Upper lobe of right lung (tissue), 1 donor: ENCODE measurements around the gene FZD2. TPM values are rescaled to one million over a fixed set of nuclear protein-coding genes. Genes with fewer than 3 reads are reported as not detected.
"Not testable (repeated sequence)": the region's sequence is repeated elsewhere in the genome, so short reads cannot be mapped to it uniquely, and the experiment has no call there.

ENCODE experiments used
- ATAC-seq: fragments of 200-7000 bp; cut with Tn5 transposase; one replicate; pipeline ENCODE4 v1.9.1; 2020; ENCODE audit warnings: mild to moderate bottlenecking, moderate library complexity
- DNase-seq: peaks from one replicate; pipeline ENCODE4 v3.0.0-alpha.2; 2020
- H3K27ac ChIP-seq: fragments of 200-600 bp; one replicate; pipeline ENCODE4 v1.8.0; 2022
- H3K27me3 ChIP-seq: fragments of 200-600 bp; one replicate; pipeline ENCODE4 v1.8.0; 2022; ENCODE audit warnings: mild to moderate bottlenecking
- H3K36me3 ChIP-seq: fragments of 200-600 bp; one replicate; pipeline ENCODE4 v1.8.0; 2022
- H3K4me1 ChIP-seq: fragments of 200-600 bp; one replicate; pipeline ENCODE4 v1.8.0; 2022
- H3K4me3 ChIP-seq: fragments of 200-600 bp; one replicate; pipeline ENCODE4 v1.8.0; 2022; ENCODE audit warnings: mild to moderate bottlenecking
- H3K9me3 ChIP-seq: fragments of 200-600 bp; one replicate; pipeline ENCODE4 v1.8.0; 2022
- CTCF ChIP-seq: fragments of 200-600 bp; IDR thresholded peaks from one replicate; pipeline ENCODE4 v1.8.0; 2022; ENCODE audit warnings: antibody characterized with exemption
- intact Hi-C: fragments of 100-400 bp; cut with DNase I; formaldehyde crosslinking; loops from one replicate; pipeline ENCODE4 v1.11.0; 2022
- long read RNA-seq: library from polyadenylated mRNA; unstranded; transcript quantifications from one replicate; pipeline ENCODE4 v2.0.0, GENCODE V29; 2021
- total RNA-seq: library from RNA; stranded (reverse); fragmentation: NEBNext Ultra II Directional; extraction: Animal tissue kit (Norgen Biotek cat#: 25700); gene quantifications from one replicate; pipeline ENCODE4 v1.2.1, GENCODE V29; 2021
- donor health status: DM: no; HTN: yes; CAD: no; lungs with severe emphysema.

FZD2 gene
- 8.7 TPM for total RNA-seq
- long read RNA-seq, transcript FZD2-201 (1 exons, 2,112 nt): major isoform, 21 of 21 reads
- long read RNA-seq, partial matches to known transcripts: 0 of 21 reads
- long read RNA-seq, other reads (novel, unspliced or antisense): 0 of 21 reads

DNA sequence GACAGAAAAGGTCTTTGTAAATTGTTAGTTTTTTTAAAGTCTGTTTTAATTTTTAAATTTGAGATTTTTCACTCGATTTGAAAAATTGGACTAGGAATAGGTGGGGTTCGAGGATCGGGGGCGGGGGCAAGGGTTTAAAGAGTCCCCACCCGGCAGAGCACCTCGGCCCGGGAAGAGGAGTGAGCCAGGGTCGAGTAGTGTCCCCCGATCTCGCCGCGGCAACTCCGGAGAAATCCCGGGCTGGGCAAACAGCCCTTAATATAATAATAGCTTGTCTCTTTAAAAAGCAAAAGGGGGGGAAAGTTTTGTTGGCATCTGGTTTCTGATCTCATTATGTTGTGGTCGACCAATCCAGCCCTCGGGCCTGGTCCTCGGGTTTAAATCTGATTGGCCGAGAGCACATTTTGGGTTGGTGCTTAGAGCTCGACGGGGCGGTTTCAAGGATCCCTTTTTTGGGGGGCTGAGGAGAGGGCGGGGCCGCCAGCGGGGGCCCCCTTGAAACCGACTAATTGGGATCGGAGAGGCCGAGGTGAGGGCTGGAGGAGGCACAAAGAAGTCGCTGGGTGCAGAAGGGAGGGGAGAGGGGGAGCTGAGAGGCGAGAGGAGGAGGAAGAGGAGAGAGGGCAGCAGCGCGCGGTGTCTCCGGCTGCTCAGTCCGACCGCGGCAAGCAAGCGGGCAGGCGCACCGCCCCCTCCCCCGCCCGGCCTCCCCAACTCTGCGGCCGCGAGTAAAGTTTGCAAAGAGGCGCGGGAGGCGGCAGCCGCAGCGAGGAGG, at the start of gene FZD2:
FZD2 (plus strand) TSS at position 653 of the 775 bp plus-strand sequence. CDS start 205 bp downstream, outside the sequence.
- DNase-seq (peak; percentile 83), ATAC-seq (peak; percentile 87)
- H3K27me3 ChIP-seq: peaks cover 7% of the 10 kb centered on the region
- no peaks in the 10 kb centered on the region for H3K36me3 ChIP-seq
- peak within 1 kb of the TSS; percentile 67 for H3K4me3 ChIP-seq
- peaks cover 7% of the 10 kb centered on the region for H3K4me1 ChIP-seq
- H3K27ac ChIP-seq: peak within 1 kb of the TSS; percentile 81
- no peaks in the 10 kb centered on the region for H3K9me3 ChIP-seq
- TF ChIP-seq CTCF: no peak
- intact Hi-C loops: no loop called here

- DNase-seq, H3K4me3 ChIP-seq, ATAC-seq, H3K27me3 ChIP-seq, H3K4me1 ChIP-seq, H3K36me3 ChIP-seq, H3K27ac ChIP-seq, intact Hi-C loops, H3K9me3 ChIP-seq: not testable (repeated sequence)
Measured at GRCh38 chr17:44511241-44512134, 45.8 kb upstream of the FZD2 start.

- Histone ChIP-seq H3K4me1 (no peaks in the 10 kb centered on the region), H3K36me3 (no peaks in the 10 kb centered on the region), H3K27ac (no peak overlapping the region), H3K27me3 (peaks cover 5% of the 10 kb centered on the region), H3K9me3 (no peaks in the 10 kb centered on the region), H3K4me3 (no peak overlapping the region)
- intact Hi-C loops: no loop called here
- DNase-seq: no peak
- TF ChIP-seq CTCF: no peak
- ATAC-seq: no peak
Measured at GRCh38 chr17:44518032-44518431, 39.3 kb upstream of the FZD2 start.

DNA sequence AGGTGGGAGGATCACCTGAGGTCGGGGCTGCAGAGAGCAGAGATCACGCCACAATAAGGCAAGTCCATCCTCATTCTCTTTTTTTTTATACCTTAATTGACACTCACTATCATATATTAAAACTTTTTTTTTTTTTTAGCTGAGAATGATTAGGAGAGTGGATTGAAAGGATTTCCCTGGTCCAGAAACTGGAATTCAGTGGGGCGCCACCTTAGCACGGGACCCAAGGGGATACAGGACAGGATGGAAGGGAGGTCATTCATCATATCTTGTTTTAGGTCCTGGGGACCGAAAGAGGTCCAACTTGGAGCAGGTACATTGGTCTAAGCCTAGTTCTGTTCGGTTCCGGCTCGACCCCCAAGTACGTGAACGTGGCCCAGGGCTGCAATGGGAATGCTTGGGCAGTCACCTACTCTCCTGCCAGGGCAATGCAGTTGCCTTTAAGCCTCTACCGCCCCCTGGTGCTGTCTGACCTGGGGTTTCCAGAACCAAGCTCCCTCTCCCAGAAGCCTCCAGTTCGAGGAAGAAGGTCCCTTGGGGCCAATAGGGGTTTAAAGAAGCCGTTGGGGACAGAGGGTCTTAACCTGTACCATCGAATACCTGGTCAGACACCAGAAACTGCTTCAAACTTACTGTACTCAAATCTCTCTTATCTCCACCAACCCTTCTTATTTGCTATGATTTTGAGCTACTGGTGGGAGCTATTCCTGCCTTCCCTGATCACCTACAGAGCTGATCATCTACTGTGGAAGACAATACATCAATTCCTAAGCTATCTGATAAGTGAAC, 34.2 kb upstream of the FZD2 start:
- Histone ChIP-seq H3K27me3 (peaks cover 17% of the 10 kb centered on the region), H3K36me3 (no peaks in the 10 kb centered on the region), H3K27ac (no peak overlapping the region), H3K4me1 (no peaks in the 10 kb centered on the region), H3K4me3 (no peak overlapping the region), H3K9me3 (no peaks in the 10 kb centered on the region)
- DNase-seq: peak; percentile 85
- intact Hi-C loops: no loop called here
- TF ChIP-seq CTCF: peak; percentile 53
- peak; percentile 96 for ATAC-seq

DNA sequence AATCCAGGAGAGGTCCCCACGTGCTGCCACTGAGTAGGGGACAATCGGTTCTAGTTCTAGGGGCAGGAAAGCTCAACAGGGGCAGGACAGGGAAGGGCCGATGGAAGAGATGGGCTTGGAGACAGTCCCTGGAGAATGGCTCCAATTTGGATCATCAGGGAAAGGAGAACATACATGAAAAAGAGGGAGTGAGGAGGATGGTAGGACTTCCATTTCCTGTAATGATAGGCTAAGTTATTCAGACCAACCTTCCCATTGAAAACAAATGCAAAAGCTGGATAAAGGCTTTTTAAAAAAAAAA, 33.7 kb upstream of the FZD2 start:
- Histone ChIP-seq H3K4me3 (no peak overlapping the region), H3K9me3 (no peaks in the 10 kb centered on the region), H3K27ac (no peak overlapping the region), H3K36me3 (no peaks in the 10 kb centered on the region), H3K4me1 (no peaks in the 10 kb centered on the region), H3K27me3 (peaks cover 15% of the 10 kb centered on the region)
- no peak for DNase-seq
- no peak for ATAC-seq
- TF ChIP-seq CTCF: no peak
- intact Hi-C loops: no loop called here
